NCI-H128 (cell line): Measurements from ENCODE around the gene EPRS1.
"Not testable (repeated sequence)": the region's sequence is repeated elsewhere in the genome, so short reads cannot be mapped to it uniquely, and the experiment has no call there.

Source experiments
- DNase-seq: peaks from one replicate; lab custom pipeline; 2025; ENCODE audit not compliant: unreplicated experiment; lab: John Stamatoyannopoulos, UW

Gene EPRS1

DNA sequence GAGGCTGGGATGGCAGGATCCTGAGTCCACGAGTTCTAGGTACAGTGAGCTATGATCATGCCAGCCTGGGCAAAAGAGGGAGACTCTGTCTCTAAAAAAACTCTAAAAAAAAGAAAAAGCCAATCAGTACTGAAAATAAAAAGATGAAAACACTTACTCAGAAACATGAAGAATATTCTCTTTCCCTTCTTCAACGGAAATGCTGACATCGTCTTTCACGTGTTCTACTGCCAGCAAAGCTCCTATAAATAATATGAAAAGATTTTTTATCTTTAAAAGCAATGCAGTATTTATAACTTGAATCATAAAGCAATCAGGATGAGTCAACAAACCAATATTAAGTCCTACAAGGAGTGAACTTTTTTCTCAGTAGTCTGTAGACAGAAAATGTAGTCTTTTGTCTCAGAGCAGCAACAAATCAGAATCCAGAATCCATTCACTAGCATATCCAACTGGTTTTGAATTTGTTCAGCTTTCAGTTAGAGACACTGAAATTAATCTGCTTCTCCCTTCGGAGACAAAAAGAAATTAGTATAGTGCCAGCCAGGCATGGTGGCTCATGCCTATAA lies 6.2 kb downstream of the EPRS1 start:
- DNase-seq, result no peak

DNA sequence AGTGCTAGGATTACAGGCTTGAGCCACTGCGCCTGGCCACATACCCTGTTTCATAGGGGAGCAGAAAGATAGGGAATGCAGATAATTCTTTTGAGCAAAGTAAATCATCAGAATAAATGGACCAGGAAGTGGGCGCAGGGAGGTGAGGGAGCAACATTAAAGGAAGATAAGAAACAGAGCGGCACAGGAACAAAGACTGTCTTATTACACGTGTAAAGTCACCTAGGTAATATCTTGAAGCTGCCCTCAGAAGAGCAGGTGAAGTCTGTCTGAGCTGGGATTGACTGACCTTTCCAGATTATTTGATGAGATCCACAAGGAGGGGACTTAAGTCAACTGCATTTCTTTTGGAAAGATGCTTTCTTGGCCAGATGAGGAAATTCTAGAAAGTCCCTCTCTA lies 7.7 kb downstream of the EPRS1 start:
- no peak for DNase-seq

DNA sequence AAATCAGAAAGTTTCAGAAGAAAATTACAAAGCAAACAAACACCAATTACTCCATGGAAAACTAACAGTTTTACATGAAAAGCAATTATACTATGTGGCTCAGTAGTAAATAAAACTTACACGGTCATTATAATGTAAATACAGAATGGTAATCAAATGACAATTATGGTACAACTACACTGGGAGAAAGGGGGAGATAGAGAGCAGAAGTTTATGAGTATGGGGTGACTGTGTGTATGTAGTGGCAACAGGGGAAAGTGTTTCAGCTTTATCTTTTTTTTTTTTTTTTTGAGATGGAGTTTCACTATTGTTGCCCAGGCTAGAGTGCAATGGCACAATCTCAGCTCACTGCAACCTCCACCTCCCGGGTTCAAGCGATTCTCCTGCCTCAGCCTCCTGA lies 8.5 kb downstream of the EPRS1 start:
- DNase-seq, result not testable (repeated sequence)

DNA sequence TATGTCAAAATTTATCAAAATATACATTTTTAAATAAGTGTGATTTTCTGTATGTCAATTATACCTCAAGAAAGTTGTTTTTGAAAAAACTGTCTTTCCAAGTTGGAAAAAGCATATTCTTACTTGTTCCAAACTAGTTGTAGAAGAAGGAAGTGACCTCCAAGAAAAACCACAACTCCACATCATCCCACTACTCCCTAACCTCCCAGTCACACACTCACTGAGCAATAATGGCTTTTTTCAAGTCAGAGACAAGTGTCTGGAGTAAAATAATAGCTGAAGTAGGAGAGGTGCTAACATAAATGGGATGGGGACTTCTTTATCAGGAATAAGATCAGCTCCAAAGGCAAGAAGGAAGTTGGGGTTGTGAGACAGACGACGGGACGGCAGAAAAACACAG lies 13.4 kb downstream of the EPRS1 start:
- no peak for DNase-seq

DNA sequence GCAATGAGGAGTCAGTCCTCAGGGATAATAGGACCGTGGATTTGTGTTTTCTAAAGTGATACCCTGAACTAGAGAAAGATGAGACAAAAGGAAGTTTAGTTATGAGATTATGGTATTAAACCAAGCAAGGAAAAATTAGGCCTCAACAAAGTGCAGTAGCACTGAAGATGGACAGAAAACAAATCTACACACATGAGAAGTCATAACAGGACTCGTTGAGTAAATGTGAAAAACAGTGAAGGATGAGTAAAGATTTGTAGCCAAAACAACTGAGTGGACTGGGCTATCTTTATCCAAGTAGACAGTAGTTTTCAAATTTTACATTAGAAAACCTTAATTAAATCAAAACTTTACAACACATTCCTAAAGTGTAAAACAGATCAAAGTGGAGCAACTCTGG lies 15.0 kb downstream of the EPRS1 start:
- DNase-seq, result no peak

DNA sequence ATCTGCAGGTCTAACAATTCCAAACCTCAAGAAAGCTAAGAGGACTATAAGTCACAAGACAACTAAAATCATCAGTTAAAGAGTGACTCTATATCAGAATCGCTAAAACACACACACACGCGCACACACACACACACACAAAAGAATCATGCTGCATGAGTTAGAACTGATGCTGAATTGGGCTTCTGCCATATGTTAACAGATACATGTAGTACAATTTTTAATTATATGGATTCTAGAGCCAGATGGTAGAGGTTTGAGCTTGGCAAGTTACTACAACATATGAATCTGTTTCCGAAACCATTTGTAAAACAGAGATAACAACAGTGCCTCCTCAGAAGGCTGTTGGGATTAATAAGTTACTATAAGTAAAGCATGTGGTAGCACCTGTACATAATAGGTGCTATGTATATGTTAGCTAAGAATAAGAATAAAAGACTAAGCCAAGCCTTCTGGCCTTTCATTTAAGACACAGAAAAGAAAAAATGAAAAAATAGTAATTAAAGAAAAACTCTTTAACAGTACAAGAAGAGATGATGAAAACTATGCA lies 17.9 kb downstream of the EPRS1 start:
- DNase-seq, result no peak

DNA sequence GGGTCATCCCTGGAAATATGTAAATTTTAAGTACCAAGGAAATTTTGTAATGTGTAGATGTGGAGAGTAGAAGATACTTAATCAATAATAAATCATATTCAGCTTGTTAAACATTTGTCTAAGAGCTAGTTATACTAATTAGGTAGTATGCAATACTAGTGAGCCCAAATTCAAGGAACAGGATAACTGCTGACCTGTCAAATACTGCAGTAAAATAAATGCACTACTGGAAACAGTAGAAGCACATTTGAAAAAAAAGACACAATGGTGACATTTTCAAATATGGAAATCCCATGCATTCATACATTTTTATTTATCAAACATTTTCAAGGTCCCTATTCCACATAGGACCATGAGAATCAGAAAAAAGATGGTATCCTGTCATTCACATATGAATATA lies 27.2 kb downstream of the EPRS1 start:
- DNase-seq, result no peak

DNA sequence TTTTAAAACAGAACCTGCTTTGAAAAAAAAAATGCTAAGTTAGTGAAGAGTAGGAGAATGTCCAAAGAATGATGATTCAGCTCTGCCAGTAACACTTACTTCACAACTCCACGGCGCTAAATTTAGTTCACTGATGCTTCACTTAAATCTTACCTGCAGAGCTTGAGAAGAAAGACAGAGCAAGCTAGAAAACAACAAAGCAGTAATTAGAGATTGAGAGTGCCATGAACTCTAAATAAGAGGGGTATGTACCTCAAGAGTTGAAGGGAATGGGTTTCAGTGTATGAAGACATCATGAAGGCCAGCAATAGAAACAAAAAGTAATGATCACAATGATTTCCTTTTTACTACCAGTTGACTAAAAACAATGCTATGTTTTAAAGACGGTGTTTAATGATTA lies 32.8 kb downstream of the EPRS1 start:
- no peak for DNase-seq

DNA sequence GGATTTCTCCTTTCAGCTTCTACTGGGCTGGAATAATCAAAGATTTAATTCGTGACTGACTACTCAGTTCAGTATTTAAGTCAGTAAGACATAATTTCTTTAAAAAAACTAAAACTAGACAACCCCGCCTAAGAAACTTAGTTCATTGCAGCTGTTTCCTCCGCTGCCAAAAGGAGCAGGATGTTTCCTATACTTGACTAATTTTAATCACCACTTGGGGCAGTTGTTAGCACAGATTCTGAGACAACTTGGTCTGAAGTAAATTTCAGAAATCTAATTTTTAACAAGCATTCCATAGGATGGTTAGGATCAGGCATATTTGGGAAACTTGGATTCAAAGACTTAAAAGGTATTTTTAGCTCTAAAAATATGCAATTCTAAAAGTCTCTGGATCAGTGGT lies 34.0 kb downstream of the EPRS1 start:
- DNase-seq, result no peak

DNA sequence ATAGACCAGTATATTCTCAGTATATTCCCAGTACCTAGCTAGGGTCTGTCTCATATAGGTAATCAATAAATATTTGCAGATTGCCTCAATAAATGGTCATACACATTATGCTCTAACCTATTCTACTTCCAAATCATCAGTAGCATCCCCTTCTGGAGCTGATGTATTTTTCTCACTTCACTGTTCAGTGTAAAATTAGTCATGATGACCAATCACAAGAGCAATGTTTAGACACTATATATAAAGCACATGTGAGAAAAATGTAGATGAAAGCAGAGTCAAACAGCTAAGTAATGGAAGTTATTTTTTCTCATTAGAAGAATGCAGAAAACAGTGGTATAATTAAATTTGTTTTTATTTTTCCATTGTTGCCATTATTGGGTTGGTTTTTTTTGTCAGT lies 34.7 kb downstream of the EPRS1 start:
- DNase-seq, result no peak

DNA sequence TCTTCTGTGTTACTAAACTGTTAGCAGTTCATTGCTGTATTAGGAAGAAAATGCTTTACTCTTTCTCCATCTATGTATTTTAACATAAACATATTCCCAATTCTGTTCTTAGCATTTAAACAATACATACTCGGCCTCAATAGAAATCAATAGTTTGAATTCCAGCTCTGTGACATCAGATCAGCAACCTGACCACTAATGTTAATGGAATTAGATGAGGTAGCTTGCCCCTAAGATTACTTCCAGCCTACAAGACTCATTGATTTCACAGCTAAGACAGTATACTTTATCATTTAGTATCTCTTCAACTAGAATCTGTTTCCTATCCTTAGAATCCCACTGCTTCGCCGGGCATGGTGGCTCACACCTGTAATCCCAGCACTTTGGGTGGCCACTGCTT lies 38.9 kb downstream of the EPRS1 start:
- no peak for DNase-seq

DNA sequence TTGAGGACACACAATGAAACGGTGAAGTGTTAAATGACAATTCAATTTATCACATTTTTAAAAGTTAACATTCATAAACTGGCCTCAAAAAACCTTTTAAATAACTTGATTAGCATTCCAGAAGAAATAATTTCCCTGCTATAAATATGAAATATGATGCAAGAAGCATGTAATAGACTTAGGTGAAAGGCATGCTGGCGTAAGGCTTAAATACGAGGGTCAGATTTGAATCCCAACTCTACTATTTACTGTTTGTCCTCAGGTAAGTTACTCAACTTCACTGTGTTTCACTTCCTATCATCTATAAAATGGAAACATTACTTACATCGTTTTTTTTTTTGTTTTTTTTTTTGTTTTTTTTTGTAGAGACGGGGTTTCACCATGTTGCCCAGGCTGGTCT lies 40.8 kb downstream of the EPRS1 start:
- no peak for DNase-seq

DNA sequence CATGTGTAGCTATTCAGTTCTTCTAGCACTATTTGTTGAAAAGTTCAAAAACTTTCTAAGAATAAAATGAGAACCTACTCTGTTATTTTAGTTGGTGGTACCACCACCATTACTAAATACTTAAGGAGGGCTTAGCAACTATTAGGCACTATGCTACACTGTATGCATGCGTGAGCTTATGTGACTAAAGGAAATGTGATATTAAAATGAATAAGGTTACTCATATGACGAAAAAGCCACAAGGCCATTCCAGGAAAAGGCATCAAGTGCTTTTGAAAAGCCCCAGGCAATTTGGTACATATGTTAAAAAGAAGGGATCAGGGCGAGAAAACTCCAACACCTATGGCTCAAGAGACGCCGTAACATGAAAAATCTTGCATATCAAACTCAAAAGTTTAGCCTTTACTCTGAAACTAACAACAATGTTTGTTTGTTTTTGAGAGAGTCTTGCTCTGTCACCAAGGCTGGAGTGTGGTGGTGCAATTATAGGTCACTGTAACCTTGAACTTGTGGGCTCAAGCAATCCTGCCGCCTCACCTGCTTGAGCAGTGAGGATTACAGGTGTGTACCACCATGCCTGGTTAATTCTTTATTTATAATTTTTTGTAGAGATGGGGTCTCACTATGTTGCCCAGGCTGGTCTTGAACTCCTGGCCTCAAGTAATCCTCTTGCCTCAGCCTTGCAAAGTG lies 42.5 kb downstream of the EPRS1 start:
- DNase-seq, result no peak

DNA sequence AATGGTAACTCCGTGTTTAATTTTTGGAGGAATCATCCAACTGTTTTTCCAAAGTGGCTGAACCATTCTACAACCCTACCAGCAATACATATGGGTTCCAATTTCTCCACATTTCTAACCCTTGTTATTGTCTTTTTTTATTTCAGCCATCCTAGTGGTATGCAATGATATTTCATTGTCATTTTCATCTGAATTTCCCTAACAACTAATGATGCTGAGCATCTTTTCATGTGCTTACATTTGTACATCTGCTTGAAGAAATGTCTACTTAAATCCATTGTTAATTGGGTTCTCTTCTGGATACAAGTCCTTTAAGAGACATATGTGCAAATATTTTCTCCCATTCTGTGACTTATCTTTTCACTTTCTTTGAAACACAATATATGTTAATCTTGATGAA lies 43.3 kb downstream of the EPRS1 start:
- no peak for DNase-seq

DNA sequence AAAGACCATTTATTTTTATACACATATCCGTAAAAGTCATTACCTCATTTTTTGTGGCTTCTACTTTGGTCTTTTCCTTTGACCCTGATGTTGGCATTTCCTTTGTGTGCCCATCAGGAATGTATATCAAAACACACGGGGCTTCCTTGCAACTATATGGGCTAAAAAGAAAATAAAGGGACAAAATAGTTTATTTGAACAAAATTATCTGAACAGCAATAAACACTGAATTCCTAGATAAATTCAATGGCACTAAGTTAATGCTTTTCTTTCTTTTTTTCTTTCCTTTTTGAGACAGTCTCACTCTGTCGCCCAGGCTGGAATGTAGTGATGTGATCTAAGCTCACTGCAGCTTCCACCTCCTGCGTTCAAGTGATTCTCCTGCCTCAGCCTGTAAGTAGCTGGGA lies 45.2 kb downstream of the EPRS1 start:
- DNase-seq, result no peak

DNA sequence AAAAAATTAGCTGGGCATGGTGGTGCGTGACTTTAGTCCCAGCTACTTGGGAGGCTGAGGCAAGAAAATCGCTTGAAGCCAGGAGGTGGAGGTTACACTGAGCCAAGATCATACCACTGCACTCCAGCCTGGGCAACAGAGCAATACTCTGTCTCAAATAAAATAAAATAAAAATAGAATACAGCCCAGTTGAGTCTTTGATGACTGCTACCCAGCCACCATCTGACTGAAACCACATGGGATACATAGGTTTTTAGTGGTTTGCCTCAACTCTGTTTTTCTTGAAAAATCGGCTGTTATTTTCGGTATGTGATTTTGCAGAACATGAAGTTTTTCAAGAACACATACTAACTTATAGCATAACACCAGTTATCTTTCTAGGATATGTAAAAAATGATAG lies 46.5 kb downstream of the EPRS1 start:
- DNase-seq, result no peak
